GM12875 (cell line): ENCODE results near the gene ZNF880.
"Not testable (repeated sequence)": the region's sequence is repeated elsewhere in the genome, so short reads cannot be mapped to it uniquely, and the experiment has no call there.

Source experiments
- H3K4me3 ChIP-seq: one replicate; pipeline ENCODE4 v1.5.1; 2011; ENCODE audit warnings: low read depth, low read length, control low read depth
- TF ChIP-seq, protein P1 (sequence below): IDR thresholded peaks from 2 replicates; pipeline ENCODE4 v1.5.1; 2011; ENCODE audit warnings: low read depth, mild to moderate bottlenecking, control low read depth, inconsistent platforms, low read length, moderate library complexity, borderline replicate concordance; ENCODE audit not compliant: insufficient read depth

Gene ZNF880

DNA sequence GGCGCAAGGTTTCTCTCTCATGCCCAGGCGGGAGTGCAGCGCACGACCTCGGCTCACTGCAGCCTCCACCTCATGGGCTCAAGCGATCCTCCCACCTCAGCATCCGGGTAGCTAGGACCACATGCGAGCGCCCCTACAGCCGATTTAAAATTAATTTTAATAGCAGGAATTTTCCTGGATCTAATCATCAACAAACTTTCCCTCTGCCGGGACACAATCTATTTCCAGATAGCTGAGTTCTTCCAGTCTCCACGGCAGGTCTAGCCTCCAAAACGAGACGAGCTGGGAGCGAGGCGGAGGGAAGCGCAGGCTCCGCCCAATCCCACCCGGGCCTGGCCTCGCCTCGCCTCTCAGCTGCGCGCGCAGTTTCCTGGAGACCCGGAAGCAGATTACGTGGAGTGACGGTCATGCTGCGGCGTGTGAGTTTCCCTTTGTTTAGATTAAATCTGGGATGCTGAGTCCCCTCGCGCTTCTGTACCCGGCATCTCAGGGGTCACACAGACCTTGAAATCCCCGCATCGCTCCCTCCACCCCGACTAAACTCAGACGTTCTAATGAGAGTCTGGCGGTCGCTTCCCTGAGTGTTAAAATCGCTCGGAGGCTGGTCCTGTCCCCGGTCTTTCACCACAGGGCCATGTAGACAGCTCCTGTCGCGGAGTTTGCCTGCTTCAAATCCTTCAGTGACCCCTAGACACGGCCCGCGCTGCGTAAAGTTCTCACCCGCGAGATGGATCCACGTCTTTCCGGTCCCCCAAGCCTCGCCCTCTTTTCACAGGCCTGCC, at the start of gene ZNF880:
Gene ZNF880, plus strand, starts transcription at position 365 of the 782 bp plus-strand sequence. Its CDS starts 43 bp downstream, at position 408.
- H3K4me3 ChIP-seq = no peak within 1 kb of the TSS
- TF ChIP-seq, protein P1, sequence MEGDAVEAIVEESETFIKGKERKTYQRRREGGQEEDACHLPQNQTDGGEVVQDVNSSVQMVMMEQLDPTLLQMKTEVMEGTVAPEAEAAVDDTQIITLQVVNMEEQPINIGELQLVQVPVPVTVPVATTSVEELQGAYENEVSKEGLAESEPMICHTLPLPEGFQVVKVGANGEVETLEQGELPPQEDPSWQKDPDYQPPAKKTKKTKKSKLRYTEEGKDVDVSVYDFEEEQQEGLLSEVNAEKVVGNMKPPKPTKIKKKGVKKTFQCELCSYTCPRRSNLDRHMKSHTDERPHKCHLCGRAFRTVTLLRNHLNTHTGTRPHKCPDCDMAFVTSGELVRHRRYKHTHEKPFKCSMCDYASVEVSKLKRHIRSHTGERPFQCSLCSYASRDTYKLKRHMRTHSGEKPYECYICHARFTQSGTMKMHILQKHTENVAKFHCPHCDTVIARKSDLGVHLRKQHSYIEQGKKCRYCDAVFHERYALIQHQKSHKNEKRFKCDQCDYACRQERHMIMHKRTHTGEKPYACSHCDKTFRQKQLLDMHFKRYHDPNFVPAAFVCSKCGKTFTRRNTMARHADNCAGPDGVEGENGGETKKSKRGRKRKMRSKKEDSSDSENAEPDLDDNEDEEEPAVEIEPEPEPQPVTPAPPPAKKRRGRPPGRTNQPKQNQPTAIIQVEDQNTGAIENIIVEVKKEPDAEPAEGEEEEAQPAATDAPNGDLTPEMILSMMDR = no peak

DNA sequence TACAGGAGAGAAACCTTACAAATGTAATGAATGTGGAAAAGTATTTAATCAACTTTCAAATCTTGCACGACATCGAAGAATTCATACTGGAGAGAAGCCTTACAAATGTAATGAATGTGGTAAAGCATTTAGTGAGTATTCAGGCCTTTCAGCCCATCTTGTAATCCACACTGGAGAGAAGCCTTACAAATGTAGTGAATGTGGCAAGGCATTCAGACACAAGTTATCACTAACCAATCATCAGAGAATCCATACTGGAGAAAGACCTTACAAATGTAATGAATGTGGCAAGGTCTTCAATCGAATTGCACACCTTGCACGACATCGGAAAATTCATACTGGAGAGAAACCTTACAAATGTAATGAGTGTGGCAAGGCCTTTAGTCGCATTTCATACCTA, 47.3 kb upstream of the ZNF880 start:
- no peak overlapping the region for H3K4me3 ChIP-seq
- TF ChIP-seq, protein P1 = no peak

DNA sequence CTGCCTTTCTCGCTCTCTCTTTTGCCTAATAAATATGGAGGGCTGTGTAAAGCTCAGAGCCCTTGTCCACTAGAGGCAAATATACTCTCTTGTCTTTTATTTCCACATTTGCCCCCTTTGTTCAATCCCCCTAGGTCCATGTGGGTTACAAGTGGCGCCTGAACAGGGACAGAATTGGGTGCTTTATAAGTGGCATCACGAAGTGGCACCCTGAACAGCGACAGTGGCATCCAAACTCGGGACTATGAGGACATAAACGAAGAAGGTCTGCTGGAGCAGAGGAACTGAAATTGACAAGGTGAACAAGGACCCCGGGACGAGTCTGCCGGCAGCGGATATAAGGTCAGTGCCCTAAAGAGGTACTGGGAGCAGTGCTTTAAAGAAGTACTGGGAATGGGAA, 38.0 kb upstream of the ZNF880 start:
- TF ChIP-seq, protein P1 = no peak
- no peak overlapping the region for H3K4me3 ChIP-seq

DNA sequence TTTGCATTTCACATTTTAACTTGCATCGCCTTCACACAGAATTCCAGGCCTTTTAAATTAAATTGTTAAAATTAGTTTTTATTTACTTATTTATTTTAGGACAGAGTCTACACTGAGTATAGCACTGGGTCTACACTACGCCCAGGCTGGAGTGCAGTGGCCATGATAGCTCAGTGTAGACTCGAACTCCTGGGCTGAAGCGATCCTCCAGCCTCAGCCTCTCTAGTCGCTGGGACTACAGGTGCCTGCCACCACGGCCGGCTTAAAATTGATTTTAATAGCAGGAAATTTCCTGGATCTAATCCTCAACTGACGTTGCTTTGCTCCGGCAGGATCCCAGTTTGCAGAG, 34.0 kb upstream of the ZNF880 start:
- TF ChIP-seq, protein P1 = no peak
- H3K4me3 ChIP-seq = peak overlapping the region; percentile 60

DNA sequence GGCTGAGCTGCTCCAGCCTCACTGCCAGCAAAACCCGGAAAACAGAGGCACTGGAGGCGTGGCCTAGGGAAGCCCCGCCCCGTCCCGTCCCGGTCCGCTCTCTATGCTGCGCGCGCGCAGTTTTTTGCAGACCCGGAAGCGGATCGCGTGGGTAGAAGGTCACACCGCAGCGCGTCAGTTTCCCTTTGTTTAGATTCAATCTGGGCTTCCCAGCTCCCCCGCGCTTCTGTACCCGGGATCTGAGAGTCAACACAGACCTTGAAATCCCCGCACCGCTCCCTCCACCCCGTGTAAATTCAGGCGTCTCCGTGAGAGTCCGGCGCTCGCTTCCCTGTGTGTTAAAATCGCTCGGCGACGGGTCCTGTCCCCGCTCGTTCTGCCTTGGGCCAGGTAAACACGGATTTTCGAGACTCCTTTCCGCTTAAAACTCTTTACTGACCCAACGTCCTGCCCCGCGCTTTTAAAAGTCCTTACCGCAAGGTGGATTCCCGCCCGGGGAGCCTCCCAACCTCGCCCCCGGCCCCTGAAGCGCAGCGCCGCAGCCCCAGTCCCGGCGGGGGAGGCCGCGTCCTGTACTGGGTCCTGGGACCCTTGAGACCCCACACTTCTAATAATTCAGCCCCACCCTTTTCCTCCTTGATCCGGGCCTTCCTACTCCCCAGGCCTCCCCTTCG, 33.5 kb upstream of the ZNF880 start, which contains the start of gene ZNF610:
Gene ZNF610, plus strand, starts transcription at position 127 of the 674 bp plus-strand sequence. CDS start 12,930 bp downstream, outside the sequence.
- H3K4me3 ChIP-seq = peak within 1 kb of the TSS; percentile 60
- TF ChIP-seq, protein P1 = no peak

DNA sequence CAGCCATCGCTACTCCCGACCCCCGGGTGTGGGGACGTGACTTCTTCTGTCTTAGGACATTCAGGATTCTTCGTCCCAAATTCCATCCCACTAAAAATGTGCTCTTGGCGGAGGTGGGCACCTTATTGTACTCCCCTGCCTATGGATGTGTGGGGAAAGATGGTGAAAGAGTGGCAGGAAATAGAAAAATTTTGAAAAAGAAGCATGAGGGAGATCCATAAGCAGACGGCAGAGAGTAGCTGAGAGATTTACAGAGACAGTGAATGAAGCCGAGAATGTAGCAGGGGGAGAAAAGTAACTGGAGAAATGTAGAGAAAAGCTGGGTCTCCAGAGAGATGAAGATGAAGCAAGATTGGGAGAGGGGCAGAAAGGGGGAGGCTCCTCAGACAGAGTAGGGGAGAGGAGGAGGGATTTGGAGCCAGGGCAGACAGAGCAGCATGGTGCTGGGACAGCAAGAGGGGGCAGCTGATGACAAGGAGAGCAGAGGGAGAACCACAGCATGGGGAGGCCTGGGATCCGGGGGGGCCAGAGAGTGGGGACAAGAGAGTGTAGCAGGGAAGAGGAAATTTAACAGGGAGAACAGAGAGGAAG, 32.8 kb upstream of the ZNF880 start:
- peak overlapping the region; percentile 60 for H3K4me3 ChIP-seq
- TF ChIP-seq, protein P1 = no peak

DNA sequence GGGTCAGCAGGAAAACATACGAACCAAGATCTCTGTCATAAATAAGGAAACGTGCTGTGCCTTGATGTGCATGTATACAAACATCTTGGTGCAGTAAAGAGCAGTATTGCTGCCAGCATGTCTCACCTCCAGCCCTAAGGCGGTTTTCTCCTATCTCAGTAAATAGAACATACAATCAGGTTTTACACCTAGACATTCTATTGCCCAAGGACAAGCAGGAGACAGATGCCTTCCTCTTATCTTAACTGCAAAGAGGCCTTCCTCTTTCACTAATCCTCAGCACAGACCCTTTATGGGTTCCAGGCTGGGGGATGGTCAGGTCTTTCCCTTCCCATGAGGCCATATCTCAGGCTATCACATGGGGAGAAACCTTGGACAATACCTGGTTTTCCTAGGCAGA, 30.7 kb upstream of the ZNF880 start:
- H3K4me3 ChIP-seq = not testable (repeated sequence)
